Measurements from ENCODE around the gene SEMA4A.
"Not testable (repeated sequence)": the region's sequence is repeated elsewhere in the genome, so short reads cannot be mapped to it uniquely, and the experiment has no call there.

DNA sequence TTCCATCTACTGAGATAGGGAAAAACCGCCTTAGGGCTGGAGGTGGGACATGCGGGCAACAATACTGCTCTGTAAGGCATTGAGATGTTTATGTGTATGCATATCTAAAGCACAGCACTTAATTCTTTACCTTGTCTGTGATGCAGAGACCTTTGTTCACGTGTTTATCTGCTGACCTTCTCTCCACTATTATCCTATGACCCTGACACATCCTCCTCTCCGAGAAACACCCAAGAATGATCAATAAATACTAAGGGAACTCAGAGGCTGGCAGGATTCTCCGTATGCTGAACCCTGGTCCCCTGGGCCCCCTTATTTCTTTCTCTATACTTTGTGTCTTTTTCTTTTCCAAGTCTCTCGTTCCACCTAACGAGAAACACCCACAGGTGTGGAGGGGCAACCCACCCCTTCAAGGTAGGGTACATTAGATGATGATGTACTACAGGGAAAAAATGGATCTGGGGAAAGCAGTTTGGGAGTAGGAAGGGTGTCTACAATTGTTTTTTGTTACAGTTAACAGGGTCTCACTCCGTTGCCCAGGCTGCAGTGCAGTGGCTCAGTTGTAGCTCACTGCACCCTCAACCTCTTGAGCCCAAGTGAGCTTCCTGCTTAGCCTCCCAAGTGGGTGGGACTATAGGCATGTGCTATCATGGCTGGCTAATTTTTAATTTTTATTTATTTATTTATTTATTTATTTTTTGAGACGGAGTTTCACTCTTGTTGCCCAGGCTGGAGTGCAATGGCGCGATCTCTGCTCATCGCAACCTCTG lies 28.8 kb downstream of the SEMA4A start:
- TF ChIP-seq, protein P1, sequence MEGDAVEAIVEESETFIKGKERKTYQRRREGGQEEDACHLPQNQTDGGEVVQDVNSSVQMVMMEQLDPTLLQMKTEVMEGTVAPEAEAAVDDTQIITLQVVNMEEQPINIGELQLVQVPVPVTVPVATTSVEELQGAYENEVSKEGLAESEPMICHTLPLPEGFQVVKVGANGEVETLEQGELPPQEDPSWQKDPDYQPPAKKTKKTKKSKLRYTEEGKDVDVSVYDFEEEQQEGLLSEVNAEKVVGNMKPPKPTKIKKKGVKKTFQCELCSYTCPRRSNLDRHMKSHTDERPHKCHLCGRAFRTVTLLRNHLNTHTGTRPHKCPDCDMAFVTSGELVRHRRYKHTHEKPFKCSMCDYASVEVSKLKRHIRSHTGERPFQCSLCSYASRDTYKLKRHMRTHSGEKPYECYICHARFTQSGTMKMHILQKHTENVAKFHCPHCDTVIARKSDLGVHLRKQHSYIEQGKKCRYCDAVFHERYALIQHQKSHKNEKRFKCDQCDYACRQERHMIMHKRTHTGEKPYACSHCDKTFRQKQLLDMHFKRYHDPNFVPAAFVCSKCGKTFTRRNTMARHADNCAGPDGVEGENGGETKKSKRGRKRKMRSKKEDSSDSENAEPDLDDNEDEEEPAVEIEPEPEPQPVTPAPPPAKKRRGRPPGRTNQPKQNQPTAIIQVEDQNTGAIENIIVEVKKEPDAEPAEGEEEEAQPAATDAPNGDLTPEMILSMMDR (conservative IDR thresholded peaks at IDR 0.05; ENCODE audit: low read length), result not testable (repeated sequence)
- TF ChIP-seq EZH2phosphoT487 (IDR thresholded peaks at IDR 0.05; ENCODE audit: borderline replicate concordance, low read depth, low read length), result not testable (repeated sequence)
